Upper lobe of right lung (tissue), 1 donor: ENCODE results near the gene DMAC2L. TPM values are rescaled to one million over a fixed set of nuclear protein-coding genes. Genes with fewer than 3 reads are reported as not detected.

Source experiments
- ATAC-seq: fragments of 200-7000 bp; cut with Tn5 transposase; one replicate; pipeline ENCODE4 v1.9.1; 2020; ENCODE audit warnings: mild to moderate bottlenecking, moderate library complexity
- DNase-seq: peaks from one replicate; pipeline ENCODE4 v3.0.0-alpha.2; 2020
- H3K27ac ChIP-seq: fragments of 200-600 bp; one replicate; pipeline ENCODE4 v1.8.0; 2022
- H3K27me3 ChIP-seq: fragments of 200-600 bp; one replicate; pipeline ENCODE4 v1.8.0; 2022; ENCODE audit warnings: mild to moderate bottlenecking
- H3K36me3 ChIP-seq: fragments of 200-600 bp; one replicate; pipeline ENCODE4 v1.8.0; 2022
- H3K4me1 ChIP-seq: fragments of 200-600 bp; one replicate; pipeline ENCODE4 v1.8.0; 2022
- H3K4me3 ChIP-seq: fragments of 200-600 bp; one replicate; pipeline ENCODE4 v1.8.0; 2022; ENCODE audit warnings: mild to moderate bottlenecking
- H3K9me3 ChIP-seq: fragments of 200-600 bp; one replicate; pipeline ENCODE4 v1.8.0; 2022
- CTCF ChIP-seq: fragments of 200-600 bp; IDR thresholded peaks from one replicate; pipeline ENCODE4 v1.8.0; 2022; ENCODE audit warnings: antibody characterized with exemption
- intact Hi-C: fragments of 100-400 bp; cut with DNase I; formaldehyde crosslinking; loops from one replicate; pipeline ENCODE4 v1.11.0; 2022
- microRNA-seq: library from miRNA; unstranded; fragments of <30 nt; microRNA quantifications from one replicate; pipeline ENCODE4 v1.2.0, GENCODE V29; 2020; ENCODE audit warnings: borderline microRNAs expressed
- total RNA-seq: library from RNA; stranded (reverse); fragmentation: NEBNext Ultra II Directional; extraction: Animal tissue kit (Norgen Biotek cat#: 25700); gene quantifications from one replicate; pipeline ENCODE4 v1.2.1, GENCODE V29; 2021
- donor health status: DM: no; HTN: yes; CAD: no; lungs with severe emphysema.

Gene DMAC2L
- total RNA-seq, 1 donor from 2014 or later = 16.0 TPM

- TF ChIP-seq CTCF = no peak
- no peaks in the 10 kb centered on the region for H3K27me3 ChIP-seq
- H3K4me3 ChIP-seq = no peak overlapping the region
- intact Hi-C loops = no loop called here
- no peak overlapping the region for H3K27ac ChIP-seq
- no peak for DNase-seq
- ATAC-seq = no peak
- no peaks in the 10 kb centered on the region for H3K4me1 ChIP-seq
- H3K9me3 ChIP-seq = no peaks in the 10 kb centered on the region
- H3K36me3 ChIP-seq = no peaks in the 10 kb centered on the region
Observed at GRCh38 chr14:50371546-50371945, 59.4 kb downstream of the DMAC2L start.

- ATAC-seq (no peak), DNase-seq (no peak)
- H3K4me3 ChIP-seq = no peak overlapping the region
- no peaks in the 10 kb centered on the region for H3K36me3 ChIP-seq
- no peaks in the 10 kb centered on the region for H3K9me3 ChIP-seq
- intact Hi-C loops = no loop called here
- H3K4me1 ChIP-seq = no peaks in the 10 kb centered on the region
- TF ChIP-seq CTCF = no peak
- no peak overlapping the region for H3K27ac ChIP-seq
- H3K27me3 ChIP-seq = no peaks in the 10 kb centered on the region
Observed at GRCh38 chr14:50373959-50374358, 61.8 kb downstream of the DMAC2L start.

- H3K4me1 ChIP-seq = no peaks in the 10 kb centered on the region
- intact Hi-C loops = no loop called here
- no peak for TF ChIP-seq CTCF
- H3K27ac ChIP-seq = no peak overlapping the region
- no peak for ATAC-seq
- H3K36me3 ChIP-seq = no peaks in the 10 kb centered on the region
- DNase-seq = no peak
- H3K4me3 ChIP-seq = no peak overlapping the region
- no peaks in the 10 kb centered on the region for H3K9me3 ChIP-seq
- H3K27me3 ChIP-seq = no peaks in the 10 kb centered on the region
Observed at GRCh38 chr14:50375760-50376159, 63.6 kb downstream of the DMAC2L start.

Small RNAs within 50 kb of the gene (microRNA-seq; reads per million reads assigned to microRNA genes)
- not detected for gene MIR4504

Other genes starting within 250 kb of the DMAC2L start
- 6.2 TPM for gene VCPKMT, start 195.8 kb upstream of the DMAC2L start, total RNA-seq
- gene SOS2, start 80.7 kb upstream of the DMAC2L start, total RNA-seq = 30.3 TPM
- 4.5 TPM for gene L2HGDH, start 95 bp upstream of the DMAC2L start, total RNA-seq
- 20.7 TPM for gene CDKL1, start 84.6 kb downstream of the DMAC2L start, total RNA-seq
- 46.3 TPM for gene MAP4K5, start 220.2 kb downstream of the DMAC2L start, total RNA-seq
- 5.9 TPM for gene ATL1, start 247.8 kb downstream of the DMAC2L start, total RNA-seq